ENCODE data around the gene LIN7C.

The LIN7C gene

GRCh38 chr11:27551127-27551526 lies 44.6 kb upstream of the LIN7C start:
- no peak for DNase-seq (ENCODE audit: low spot score)
- Histone ChIP-seq H3K27ac (ENCODE audit: poor library complexity, severe bottlenecking) (no peak overlapping the region), H3K36me3 (ENCODE audit: low read depth) (no peaks in the 10 kb centered on the region), H3K27me3 (ENCODE audit: insufficient read depth, poor library complexity, severe bottlenecking) (no peaks in the 10 kb centered on the region), H3K4me3 (ENCODE audit: severe bottlenecking) (no peak overlapping the region), H3K4me1 (ENCODE audit: insufficient read depth, poor library complexity, severe bottlenecking) (no peaks in the 10 kb centered on the region), H3K9me3 (ENCODE audit: severe bottlenecking) (no peaks in the 10 kb centered on the region)
- TF ChIP-seq, protein P1, sequence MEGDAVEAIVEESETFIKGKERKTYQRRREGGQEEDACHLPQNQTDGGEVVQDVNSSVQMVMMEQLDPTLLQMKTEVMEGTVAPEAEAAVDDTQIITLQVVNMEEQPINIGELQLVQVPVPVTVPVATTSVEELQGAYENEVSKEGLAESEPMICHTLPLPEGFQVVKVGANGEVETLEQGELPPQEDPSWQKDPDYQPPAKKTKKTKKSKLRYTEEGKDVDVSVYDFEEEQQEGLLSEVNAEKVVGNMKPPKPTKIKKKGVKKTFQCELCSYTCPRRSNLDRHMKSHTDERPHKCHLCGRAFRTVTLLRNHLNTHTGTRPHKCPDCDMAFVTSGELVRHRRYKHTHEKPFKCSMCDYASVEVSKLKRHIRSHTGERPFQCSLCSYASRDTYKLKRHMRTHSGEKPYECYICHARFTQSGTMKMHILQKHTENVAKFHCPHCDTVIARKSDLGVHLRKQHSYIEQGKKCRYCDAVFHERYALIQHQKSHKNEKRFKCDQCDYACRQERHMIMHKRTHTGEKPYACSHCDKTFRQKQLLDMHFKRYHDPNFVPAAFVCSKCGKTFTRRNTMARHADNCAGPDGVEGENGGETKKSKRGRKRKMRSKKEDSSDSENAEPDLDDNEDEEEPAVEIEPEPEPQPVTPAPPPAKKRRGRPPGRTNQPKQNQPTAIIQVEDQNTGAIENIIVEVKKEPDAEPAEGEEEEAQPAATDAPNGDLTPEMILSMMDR (IDR thresholded peaks at IDR 0.05; ENCODE audit: poor library complexity, severe bottlenecking), result no peak
- no peak for ATAC-seq (ENCODE audit: low read depth)

DNA sequence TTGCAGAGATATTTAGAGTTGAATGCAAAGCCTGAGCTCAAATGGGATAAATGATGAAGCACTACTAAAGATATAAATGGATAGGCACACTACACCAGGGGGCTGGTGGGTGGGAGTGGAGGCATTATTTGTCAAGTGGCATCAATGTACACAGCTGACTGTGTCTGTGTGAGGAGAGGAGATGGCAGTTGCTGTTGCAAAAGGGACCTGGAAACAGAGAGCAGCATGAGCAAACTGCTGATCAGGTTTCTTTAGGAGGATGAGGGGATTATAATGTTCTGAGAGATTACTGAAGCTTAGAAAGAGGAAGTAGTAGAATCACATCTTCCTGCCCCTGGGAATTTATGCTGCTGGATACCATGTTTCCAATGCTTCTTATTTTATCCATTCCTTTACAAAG lies 39.4 kb upstream of the LIN7C start:
- H3K4me1 ChIP-seq (ENCODE audit: insufficient read depth, poor library complexity, severe bottlenecking), result no peaks in the 10 kb centered on the region
- no peak overlapping the region for H3K4me3 ChIP-seq (ENCODE audit: severe bottlenecking)
- H3K36me3 ChIP-seq (ENCODE audit: low read depth), result no peaks in the 10 kb centered on the region
- H3K27me3 ChIP-seq (ENCODE audit: insufficient read depth, poor library complexity, severe bottlenecking), result no peaks in the 10 kb centered on the region
- no peak for DNase-seq (ENCODE audit: low spot score)
- no peaks in the 10 kb centered on the region for H3K9me3 ChIP-seq (ENCODE audit: severe bottlenecking)
- ATAC-seq (ENCODE audit: low read depth), result no peak
- H3K27ac ChIP-seq (ENCODE audit: poor library complexity, severe bottlenecking), result no peak overlapping the region
- TF ChIP-seq, protein P1 (IDR thresholded peaks at IDR 0.05; ENCODE audit: poor library complexity, severe bottlenecking), result no peak

- H3K27me3 ChIP-seq (ENCODE audit: insufficient read depth, poor library complexity, severe bottlenecking), result no peaks in the 10 kb centered on the region
- no peaks in the 10 kb centered on the region for H3K4me1 ChIP-seq (ENCODE audit: insufficient read depth, poor library complexity, severe bottlenecking)
- no peak for ATAC-seq (ENCODE audit: low read depth)
- TF ChIP-seq, protein P1 (IDR thresholded peaks at IDR 0.05; ENCODE audit: poor library complexity, severe bottlenecking), result no peak
- no peak overlapping the region for H3K27ac ChIP-seq (ENCODE audit: poor library complexity, severe bottlenecking)
- DNase-seq (ENCODE audit: low spot score), result no peak
- no peak overlapping the region for H3K4me3 ChIP-seq (ENCODE audit: severe bottlenecking)
- H3K9me3 ChIP-seq (ENCODE audit: severe bottlenecking), result no peaks in the 10 kb centered on the region
- H3K36me3 ChIP-seq (ENCODE audit: low read depth), result no peaks in the 10 kb centered on the region
Observed at GRCh38 chr11:27545035-27545434, 38.5 kb upstream of the LIN7C start.

GRCh38 chr11:27541790-27542189 lies 35.2 kb upstream of the LIN7C start:
- ATAC-seq (ENCODE audit: low read depth) (no peak), DNase-seq (ENCODE audit: low spot score) (no peak)
- Histone ChIP-seq H3K4me3 (ENCODE audit: severe bottlenecking) (no peak overlapping the region), H3K27me3 (ENCODE audit: insufficient read depth, poor library complexity, severe bottlenecking) (no peaks in the 10 kb centered on the region), H3K9me3 (ENCODE audit: severe bottlenecking) (no peaks in the 10 kb centered on the region), H3K4me1 (ENCODE audit: insufficient read depth, poor library complexity, severe bottlenecking) (no peaks in the 10 kb centered on the region), H3K36me3 (ENCODE audit: low read depth) (no peaks in the 10 kb centered on the region), H3K27ac (ENCODE audit: poor library complexity, severe bottlenecking) (no peak overlapping the region)
- TF ChIP-seq, protein P1 (IDR thresholded peaks at IDR 0.05; ENCODE audit: poor library complexity, severe bottlenecking), result no peak

- Histone ChIP-seq H3K36me3 (ENCODE audit: low read depth) (no peaks in the 10 kb centered on the region), H3K4me1 (ENCODE audit: insufficient read depth, poor library complexity, severe bottlenecking) (no peaks in the 10 kb centered on the region), H3K9me3 (ENCODE audit: severe bottlenecking) (no peaks in the 10 kb centered on the region), H3K27me3 (ENCODE audit: insufficient read depth, poor library complexity, severe bottlenecking) (no peaks in the 10 kb centered on the region), H3K4me3 (ENCODE audit: severe bottlenecking) (no peak overlapping the region), H3K27ac (ENCODE audit: poor library complexity, severe bottlenecking) (no peak overlapping the region)
- TF ChIP-seq, protein P1 (IDR thresholded peaks at IDR 0.05; ENCODE audit: poor library complexity, severe bottlenecking), result no peak
- DNase-seq (ENCODE audit: low spot score) (no peak), ATAC-seq (ENCODE audit: low read depth) (no peak)
Observed at GRCh38 chr11:27540051-27540450, 33.5 kb upstream of the LIN7C start.

All from RWPE2 (cell line).